ENCODE data around the gene IL17B.

DNA sequence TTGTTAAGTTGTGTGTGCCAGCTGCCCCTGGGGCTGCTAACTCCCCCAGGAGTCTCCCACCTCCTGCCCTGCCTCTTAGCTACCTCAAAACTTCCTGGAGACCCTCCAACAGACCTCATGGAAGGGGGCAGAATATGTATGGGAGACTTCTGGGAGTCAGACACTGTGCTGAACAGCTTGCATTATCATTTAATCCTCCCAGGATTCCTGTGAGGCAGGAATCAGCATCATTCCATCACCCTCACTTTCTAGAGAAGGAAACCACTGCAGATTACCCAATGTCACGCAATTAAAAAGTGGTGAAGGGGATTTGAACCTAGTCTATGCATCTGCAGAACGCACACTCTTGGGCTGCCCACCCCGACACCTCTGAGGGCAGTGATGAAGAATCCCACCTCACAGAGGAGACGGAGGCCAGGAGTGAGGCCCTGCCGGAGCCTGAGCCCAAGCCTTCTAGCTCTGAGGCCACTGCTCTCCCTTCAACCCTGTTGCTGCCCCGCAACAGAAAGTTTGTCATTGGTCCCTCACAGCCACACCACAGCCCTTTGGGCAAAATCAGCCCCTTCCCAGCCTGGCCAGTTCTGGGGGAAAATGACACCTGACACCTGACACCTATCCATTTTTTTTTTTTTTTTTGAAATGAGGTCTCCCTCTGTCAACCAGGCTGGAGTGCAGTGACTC, 30.3 kb upstream of the IL17B start:
- no peak for TF ChIP-seq POLR2A (IDR thresholded peaks at IDR 0.05)
- TF ChIP-seq, protein P1, sequence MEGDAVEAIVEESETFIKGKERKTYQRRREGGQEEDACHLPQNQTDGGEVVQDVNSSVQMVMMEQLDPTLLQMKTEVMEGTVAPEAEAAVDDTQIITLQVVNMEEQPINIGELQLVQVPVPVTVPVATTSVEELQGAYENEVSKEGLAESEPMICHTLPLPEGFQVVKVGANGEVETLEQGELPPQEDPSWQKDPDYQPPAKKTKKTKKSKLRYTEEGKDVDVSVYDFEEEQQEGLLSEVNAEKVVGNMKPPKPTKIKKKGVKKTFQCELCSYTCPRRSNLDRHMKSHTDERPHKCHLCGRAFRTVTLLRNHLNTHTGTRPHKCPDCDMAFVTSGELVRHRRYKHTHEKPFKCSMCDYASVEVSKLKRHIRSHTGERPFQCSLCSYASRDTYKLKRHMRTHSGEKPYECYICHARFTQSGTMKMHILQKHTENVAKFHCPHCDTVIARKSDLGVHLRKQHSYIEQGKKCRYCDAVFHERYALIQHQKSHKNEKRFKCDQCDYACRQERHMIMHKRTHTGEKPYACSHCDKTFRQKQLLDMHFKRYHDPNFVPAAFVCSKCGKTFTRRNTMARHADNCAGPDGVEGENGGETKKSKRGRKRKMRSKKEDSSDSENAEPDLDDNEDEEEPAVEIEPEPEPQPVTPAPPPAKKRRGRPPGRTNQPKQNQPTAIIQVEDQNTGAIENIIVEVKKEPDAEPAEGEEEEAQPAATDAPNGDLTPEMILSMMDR (IDR thresholded peaks at IDR 0.05): no peak
- peak in 1 of 2 donors; percentile 66 for TF ChIP-seq POLR2AphosphoS5 (IDR thresholded peaks at IDR 0.05; ENCODE audit: insufficient read depth in 1 of 2, low read depth in 1 of 2)
